ENCODE results near the gene EYA4. TPM values are rescaled to one million over a fixed set of nuclear protein-coding genes. Genes with fewer than 3 reads are reported as not detected.

Gene EYA4
- total and polyA plus RNA-seq, 2 of the 4 experiments (the other 2 are of a cell fraction) = 5.7 to 11.1 TPM

GRCh38 chr6:133312006-133312405 is 70.8 kb downstream of the EYA4 start:
- Histone ChIP-seq H4K8ac (ENCODE audit: low read depth in 2 of 2, low read length in 2 of 2) (no peak overlapping the region), H2BK15ac (ENCODE audit: low read depth, low read length) (no peak overlapping the region), H3K4me2 (ENCODE audit: low read depth, low read length) (no peak overlapping the region), H4K91ac (ENCODE audit: insufficient read depth, low read depth, low read length) (no peak overlapping the region), H2BK20ac (ENCODE audit: low read depth, low read length) (no peak overlapping the region), H2BK120ac (ENCODE audit: low read depth, low read length) (no peak overlapping the region), H2BK5ac (ENCODE audit: low read depth, low read length, poor library complexity, severe bottlenecking) (no peak overlapping the region), H3K14ac (replicated peaks; ENCODE audit: low read depth, low read length) (no peak overlapping the region), H3K23ac (ENCODE audit: low read depth, low read length) (no peak overlapping the region), H3K9me3 (ENCODE audit: control insufficient read depth, insufficient read depth, low read length) (no peaks in the 10 kb centered on the region), H2AK5ac (ENCODE audit: low read depth, low read length) (no peak overlapping the region), H3K4me3 (ENCODE audit: insufficient read depth, low read depth, low read length) (no peak overlapping the region), H4K5ac (ENCODE audit: low read depth, low read length) (no peak overlapping the region), H3K9me1 (ENCODE audit: insufficient read depth, low read length) (0 out of 2 replicates have a peak, but pooled peaks cover 2% of the 10 kb centered on the region), H3K36me3 (ENCODE audit: control insufficient read depth, insufficient read depth, low read length) (no peaks in the 10 kb centered on the region), H3K27me3 (ENCODE audit: control insufficient read depth, insufficient read depth, low read length) (no peaks in the 10 kb centered on the region), H3K79me1 (ENCODE audit: low read depth in 1 of 2, low read length in 2 of 2) (peaks cover 6 to 15% of the 10 kb centered on the region in 2 experiments; a peak in 2 of 4 replicates), H2AFZ (replicated peaks; ENCODE audit: low read length, poor library complexity) (no peak overlapping the region), H3K27ac (ENCODE audit: insufficient read depth, low read length) (no peak overlapping the region), H3K18ac (ENCODE audit: low read depth, low read length) (no peak overlapping the region), H3K9ac (ENCODE audit: low read depth, low read length) (no peak overlapping the region), H3K56ac (ENCODE audit: extremely low read depth, insufficient read depth, low read length) (no peak overlapping the region), H4K20me1 (ENCODE audit: insufficient read depth, low read length) (no peaks in the 10 kb centered on the region), H3K4me1 (ENCODE audit: control insufficient read depth, insufficient read depth, low read length) (peaks cover 5% of the 10 kb centered on the region), H3K4ac (ENCODE audit: low read depth, low read length) (no peak overlapping the region), H2AK9ac (replicated peaks; ENCODE audit: low read depth, low read length, poor library complexity) (no peak overlapping the region)
- 0% methylated on average over 1 of the region's 3 CpGs; no CpG with 5 or more reads in 1 of the 2 experiments for WGBS, 2 experiments (ENCODE audit: extremely low coverage in 2 of 2, insufficient read length in 1 of 2)
- no peak for ATAC-seq (ENCODE audit: low read depth)
- intact Hi-C loops (cut with micrococcal nuclease) (no loop called here), dilution Hi-C loops (cut with HindIII; ENCODE audit: low sequenced_read_pairs, unreplicated experiment) (no loop called here), in situ Hi-C loops (cut with MboI; ENCODE audit: low sequenced_read_pairs) (no loop called here)
- POLR2A ChIA-PET (ENCODE audit: unreplicated experiment) = no interaction called here
- TF ChIP-seq CEBPB (IDR thresholded peaks at IDR 0.05; ENCODE audit: low read depth, low read length) = no peak
- TF ChIP-seq RCOR1 (IDR thresholded peaks at IDR 0.05; ENCODE audit: insufficient replicate concordance, low read length) = no peak
- TF ChIP-seq CHD1 (IDR thresholded peaks at IDR 0.05; ENCODE audit: low read depth, low read length) = no peak
- no peak for TF ChIP-seq SMC3 (IDR thresholded peaks at IDR 0.05; ENCODE audit: low read depth, low read length)
- TF ChIP-seq MAFK (IDR thresholded peaks at IDR 0.05; ENCODE audit: low read depth, low read length) = no peak
- no peak for TF ChIP-seq FOS (IDR thresholded peaks at IDR 0.05; ENCODE audit: low read depth, low read length)
- TF ChIP-seq USF2 (IDR thresholded peaks at IDR 0.05; ENCODE audit: low read depth, low read length) = no peak
- no peak for TF ChIP-seq RAD21 (IDR thresholded peaks at IDR 0.05; ENCODE audit: low read length)
- no peak for TF ChIP-seq MXI1 (IDR thresholded peaks at IDR 0.05; ENCODE audit: borderline replicate concordance, low read depth, low read length)
- no peak for TF ChIP-seq POLR2A (IDR thresholded peaks at IDR 0.05; ENCODE audit: low read depth, low read length)
- no peak for TF ChIP-seq MAZ (IDR thresholded peaks at IDR 0.05; ENCODE audit: borderline replicate concordance, low read depth, low read length)
- no peak for TF ChIP-seq NFE2L2 (IDR thresholded peaks at IDR 0.05; ENCODE audit: low read depth, low read length)
- TF ChIP-seq, protein P1, sequence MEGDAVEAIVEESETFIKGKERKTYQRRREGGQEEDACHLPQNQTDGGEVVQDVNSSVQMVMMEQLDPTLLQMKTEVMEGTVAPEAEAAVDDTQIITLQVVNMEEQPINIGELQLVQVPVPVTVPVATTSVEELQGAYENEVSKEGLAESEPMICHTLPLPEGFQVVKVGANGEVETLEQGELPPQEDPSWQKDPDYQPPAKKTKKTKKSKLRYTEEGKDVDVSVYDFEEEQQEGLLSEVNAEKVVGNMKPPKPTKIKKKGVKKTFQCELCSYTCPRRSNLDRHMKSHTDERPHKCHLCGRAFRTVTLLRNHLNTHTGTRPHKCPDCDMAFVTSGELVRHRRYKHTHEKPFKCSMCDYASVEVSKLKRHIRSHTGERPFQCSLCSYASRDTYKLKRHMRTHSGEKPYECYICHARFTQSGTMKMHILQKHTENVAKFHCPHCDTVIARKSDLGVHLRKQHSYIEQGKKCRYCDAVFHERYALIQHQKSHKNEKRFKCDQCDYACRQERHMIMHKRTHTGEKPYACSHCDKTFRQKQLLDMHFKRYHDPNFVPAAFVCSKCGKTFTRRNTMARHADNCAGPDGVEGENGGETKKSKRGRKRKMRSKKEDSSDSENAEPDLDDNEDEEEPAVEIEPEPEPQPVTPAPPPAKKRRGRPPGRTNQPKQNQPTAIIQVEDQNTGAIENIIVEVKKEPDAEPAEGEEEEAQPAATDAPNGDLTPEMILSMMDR (conservative IDR thresholded peaks at IDR 0.05; ENCODE audit: low read depth, low read length) = no peak
- no peak for TF ChIP-seq RFX5 (IDR thresholded peaks at IDR 0.05; ENCODE audit: low read depth, low read length)
- TF ChIP-seq, protein P2, sequence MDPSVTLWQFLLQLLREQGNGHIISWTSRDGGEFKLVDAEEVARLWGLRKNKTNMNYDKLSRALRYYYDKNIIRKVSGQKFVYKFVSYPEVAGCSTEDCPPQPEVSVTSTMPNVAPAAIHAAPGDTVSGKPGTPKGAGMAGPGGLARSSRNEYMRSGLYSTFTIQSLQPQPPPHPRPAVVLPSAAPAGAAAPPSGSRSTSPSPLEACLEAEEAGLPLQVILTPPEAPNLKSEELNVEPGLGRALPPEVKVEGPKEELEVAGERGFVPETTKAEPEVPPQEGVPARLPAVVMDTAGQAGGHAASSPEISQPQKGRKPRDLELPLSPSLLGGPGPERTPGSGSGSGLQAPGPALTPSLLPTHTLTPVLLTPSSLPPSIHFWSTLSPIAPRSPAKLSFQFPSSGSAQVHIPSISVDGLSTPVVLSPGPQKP (IDR thresholded peaks at IDR 0.05; ENCODE audit: borderline replicate concordance, low read depth, low read length) = no peak
- no peak for TF ChIP-seq BHLHE40 (IDR thresholded peaks at IDR 0.05; ENCODE audit: low read depth, low read length)
- DNase-seq = no peak
- BruUV-seq (replicated peaks) = no TSS peak
- CTCF ChIA-PET = no interaction called here

Measured in IMR-90 (cell line).